K562 (cell line): Measurements from ENCODE around the gene GRIK1. TPM values are rescaled to one million over a fixed set of nuclear protein-coding genes. Genes with fewer than 3 reads are reported as not detected.

Source experiments
- CC2D1A ChIP-seq: fragments of 450-650 bp; IDR thresholded peaks from 2 replicates; pipeline ENCODE4 v1.6.1; 2017; ENCODE audit warnings: mild to moderate bottlenecking
- CHD4 ChIP-seq: fragments of 200-600 bp; sonication (generic); IDR thresholded peaks from 3 replicates; pipeline ENCODE4 v1.6.1; 2012; ENCODE audit warnings: low read depth, mild to moderate bottlenecking, mixed read lengths, low read length, inconsistent platforms; ENCODE audit not compliant: insufficient read depth, insufficient replicate concordance, poor library complexity, severe bottlenecking
- HDAC2 ChIP-seq: fragments of 450-650 bp; IDR thresholded peaks from 2 replicates; pipeline ENCODE4 v1.6.1; 2016; ENCODE audit warnings: mild to moderate bottlenecking
- HMGN3 ChIP-seq: IDR thresholded peaks from 2 replicates; pipeline ENCODE4 v1.6.1; 2011; ENCODE audit warnings: borderline replicate concordance, low read depth, mild to moderate bottlenecking, mixed read lengths, low read length; ENCODE audit not compliant: insufficient read length; ENCODE audit errors: extremely low read depth
- ILK ChIP-seq: fragments of 450-650 bp; IDR thresholded peaks from 2 replicates; pipeline ENCODE4 v1.6.1; 2016; ENCODE audit warnings: missing genetic modification characterization, low read depth, mild to moderate bottlenecking, missing compliant biosample characterization, moderate library complexity, borderline replicate concordance
- MAZ ChIP-seq, 2 experiments: fragments of 450-650 bp in 1 of 2; sonication (generic) in 1 of 2; formaldehyde crosslinking; IDR thresholded peaks in 1 of 2; conservative IDR thresholded peaks in 1 of 2; 2 replicates each; pipeline versions ENCODE4 v1.4.0 to v1.5.0; 2020; ENCODE audit warnings: mild to moderate bottlenecking in 1 of 2, missing genetic modification reagents in 1 of 2
- MEIS2 ChIP-seq: fragments of 450-650 bp; IDR thresholded peaks from 2 replicates; pipeline ENCODE4 v1.6.1; 2014; ENCODE audit warnings: mild to moderate bottlenecking; ENCODE audit not compliant: partially characterized antibody
- MTA2 ChIP-seq: fragments of 450-650 bp; IDR thresholded peaks from 2 replicates; pipeline ENCODE4 v1.6.1; 2016; ENCODE audit warnings: low read depth
- TEAD1 ChIP-seq, 2 experiments: fragments of 450-650 bp in 1 of 2; sonication (generic) in 1 of 2; formaldehyde crosslinking; IDR thresholded peaks; 2 replicates each; pipeline versions ENCODE4 v1.4.0 to v1.8.0; 2020 to 2022; ENCODE audit warnings: mild to moderate bottlenecking in 2 of 2, missing genetic modification reagents in 1 of 2
- ZNF311 ChIP-seq: fragments of 250-450 bp; sonication (Bioruptor Pico); IDR thresholded peaks from 2 replicates; pipeline ENCODE4 v1.4.0; 2020; ENCODE audit warnings: mild to moderate bottlenecking, moderate library complexity
- ZNF354B ChIP-seq: fragments of 250-450 bp; sonication (Bioruptor Pico); IDR thresholded peaks from 2 replicates; pipeline ENCODE4 v1.4.0; 2020
- polyA plus RNA-seq, 8 experiments: library from polyadenylated mRNA; depleted of rRNA in 4 of 8; stranded (reverse) in 5 of 8; unstranded in 3 of 8; fragments of >200 nt; fragmentation: Nextera tagmentation in 2 of 8; fragmentation: Illumina TruSeq in 1 of 8; extraction: Ambion mirVana in 2 of 8; extraction: Trizol in 1 of 8; gene quantifications; 2 replicates each; pipeline versions ENCODE4 v1.2.1 to v1.2.3, GENCODE V29; 2011 to 2014; ENCODE audit warnings: inconsistent platforms in 1 of 8, missing spikeins in 1 of 8
- total RNA-seq, 7 experiments: library from RNA; depleted of rRNA in 6 of 7; stranded (reverse); fragments of >200 nt in 6 of 7; fragmentation: Illumina TruSeq in 2 of 7; extraction: Trizol in 2 of 7; gene quantifications; 2 replicates each; pipeline versions ENCODE4 v1.2.1 to v1.2.3, GENCODE V29; 2011 to 2021; ENCODE audit warnings: low replicate concordance in 1 of 7
- TF ChIP-seq, protein P1 (sequence below): fragments of 450-650 bp; IDR thresholded peaks from 2 replicates; pipeline ENCODE4 v1.6.1; 2017; ENCODE audit warnings: antibody characterized with exemption, mild to moderate bottlenecking
- TF ChIP-seq, protein P2 (sequence below), 2 experiments: fragments of 200-800 bp in 1 of 2; sonication (Bioruptor generic) in 1 of 2; sonication (generic) in 1 of 2; formaldehyde crosslinking in 1 of 2; IDR thresholded peaks in 1 of 2; conservative IDR thresholded peaks in 1 of 2; 2 replicates each; pipeline versions ENCODE4 v1.5.0 to v1.6.1; 2016 to 2020; ENCODE audit warnings: missing compliant biosample characterization in 1 of 2, missing genetic modification characterization in 1 of 2, missing genetic modification reagents in 1 of 2
- TF ChIP-seq, protein P3 (sequence below), 2 experiments: IDR thresholded peaks; 2 replicates each; pipeline ENCODE4 v1.6.1; 2011; ENCODE audit warnings: borderline replicate concordance in 1 of 2, control low read depth in 1 of 2, low read depth in 1 of 2, low read length in 1 of 2, mild to moderate bottlenecking in 1 of 2, mixed read lengths in 1 of 2, moderate library complexity in 1 of 2; ENCODE audit not compliant: insufficient read depth in 1 of 2, insufficient read length in 1 of 2, poor library complexity in 1 of 2, severe bottlenecking in 1 of 2; ENCODE audit errors: extremely low read depth in 1 of 2
- TF ChIP-seq, protein P4 (sequence below): fragments of 450-650 bp; formaldehyde crosslinking; IDR thresholded peaks from 2 replicates; pipeline ENCODE4 v1.4.0; 2020; ENCODE audit warnings: mild to moderate bottlenecking, moderate library complexity

Gene GRIK1
- total and polyA plus RNA-seq, 9 of the 15 experiments (the other 6 are each of a cell fraction or from before 2014, with no cell fraction given) = 0.17 to 2.8 (median 0.53) TPM

DNA sequence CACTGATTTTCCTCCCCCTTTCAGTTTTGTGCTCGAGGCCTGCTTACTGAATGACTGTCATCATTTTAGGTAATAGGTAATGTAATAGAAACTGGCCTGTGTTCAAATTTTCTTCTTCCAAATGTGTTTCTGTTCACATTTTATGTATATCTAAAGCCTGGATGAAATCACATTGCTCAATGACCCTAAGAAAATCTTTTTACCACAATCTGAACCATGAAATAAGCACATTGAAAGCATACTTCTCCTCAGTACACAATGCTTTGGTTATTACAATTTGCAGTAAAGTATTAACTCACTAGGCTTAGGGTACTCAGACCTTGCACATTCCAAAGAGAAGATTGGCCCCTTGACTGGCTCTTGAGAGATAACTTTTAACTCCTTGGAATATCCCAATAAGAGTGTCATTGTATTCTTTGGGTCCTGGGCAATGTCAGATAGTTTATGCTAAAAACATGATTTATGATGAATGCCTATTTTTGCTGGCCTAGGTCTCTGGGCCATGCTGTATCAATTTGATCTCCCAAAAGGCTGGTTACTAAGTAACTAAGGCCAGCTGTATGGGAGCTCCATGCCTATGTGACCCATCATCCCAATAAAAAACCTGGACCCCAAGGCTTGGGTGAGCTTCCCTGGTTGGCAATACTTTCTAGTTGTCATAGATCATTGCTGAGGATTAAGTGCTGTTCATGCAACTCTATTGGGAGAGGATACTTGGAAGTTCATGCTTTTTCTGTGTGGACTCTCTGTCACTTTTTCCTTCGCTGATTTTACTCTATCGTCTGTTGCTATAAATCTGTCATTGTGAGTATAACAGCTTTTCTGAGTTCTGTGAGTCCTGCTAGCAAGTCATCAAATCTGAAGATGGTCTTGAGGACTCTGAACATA lies 293.9 kb downstream of the GRIK1 start (continued):
- TF ChIP-seq HDAC2 = peak; percentile 16; the same call in 1 of the 2 replicates
- TF ChIP-seq TEAD1 (CRISPR knock-in tag; IDR thresholded peaks at IDR 0.05) = peak in 1 of 2 experiments; percentile 55; a peak in 1 of 4 replicates
- TF ChIP-seq, protein P1, sequence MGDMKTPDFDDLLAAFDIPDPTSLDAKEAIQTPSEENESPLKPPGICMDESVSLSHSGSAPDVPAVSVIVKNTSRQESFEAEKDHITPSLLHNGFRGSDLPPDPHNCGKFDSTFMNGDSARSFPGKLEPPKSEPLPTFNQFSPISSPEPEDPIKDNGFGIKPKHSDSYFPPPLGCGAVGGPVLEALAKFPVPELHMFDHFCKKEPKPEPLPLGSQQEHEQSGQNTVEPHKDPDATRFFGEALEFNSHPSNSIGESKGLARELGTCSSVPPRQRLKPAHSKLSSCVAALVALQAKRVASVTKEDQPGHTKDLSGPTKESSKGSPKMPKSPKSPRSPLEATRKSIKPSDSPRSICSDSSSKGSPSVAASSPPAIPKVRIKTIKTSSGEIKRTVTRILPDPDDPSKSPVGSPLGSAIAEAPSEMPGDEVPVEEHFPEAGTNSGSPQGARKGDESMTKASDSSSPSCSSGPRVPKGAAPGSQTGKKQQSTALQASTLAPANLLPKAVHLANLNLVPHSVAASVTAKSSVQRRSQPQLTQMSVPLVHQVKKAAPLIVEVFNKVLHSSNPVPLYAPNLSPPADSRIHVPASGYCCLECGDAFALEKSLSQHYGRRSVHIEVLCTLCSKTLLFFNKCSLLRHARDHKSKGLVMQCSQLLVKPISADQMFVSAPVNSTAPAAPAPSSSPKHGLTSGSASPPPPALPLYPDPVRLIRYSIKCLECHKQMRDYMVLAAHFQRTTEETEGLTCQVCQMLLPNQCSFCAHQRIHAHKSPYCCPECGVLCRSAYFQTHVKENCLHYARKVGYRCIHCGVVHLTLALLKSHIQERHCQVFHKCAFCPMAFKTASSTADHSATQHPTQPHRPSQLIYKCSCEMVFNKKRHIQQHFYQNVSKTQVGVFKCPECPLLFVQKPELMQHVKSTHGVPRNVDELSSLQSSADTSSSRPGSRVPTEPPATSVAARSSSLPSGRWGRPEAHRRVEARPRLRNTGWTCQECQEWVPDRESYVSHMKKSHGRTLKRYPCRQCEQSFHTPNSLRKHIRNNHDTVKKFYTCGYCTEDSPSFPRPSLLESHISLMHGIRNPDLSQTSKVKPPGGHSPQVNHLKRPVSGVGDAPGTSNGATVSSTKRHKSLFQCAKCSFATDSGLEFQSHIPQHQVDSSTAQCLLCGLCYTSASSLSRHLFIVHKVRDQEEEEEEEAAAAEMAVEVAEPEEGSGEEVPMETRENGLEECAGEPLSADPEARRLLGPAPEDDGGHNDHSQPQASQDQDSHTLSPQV = peak; percentile 63
- TF ChIP-seq MEIS2 = peak; percentile 95
- TF ChIP-seq MTA2 = no peak
- 0 out of 2 replicates have a peak, but pooled peaks have one; percentile 27 for TF ChIP-seq ILK (tag)
- TF ChIP-seq, protein P2, sequence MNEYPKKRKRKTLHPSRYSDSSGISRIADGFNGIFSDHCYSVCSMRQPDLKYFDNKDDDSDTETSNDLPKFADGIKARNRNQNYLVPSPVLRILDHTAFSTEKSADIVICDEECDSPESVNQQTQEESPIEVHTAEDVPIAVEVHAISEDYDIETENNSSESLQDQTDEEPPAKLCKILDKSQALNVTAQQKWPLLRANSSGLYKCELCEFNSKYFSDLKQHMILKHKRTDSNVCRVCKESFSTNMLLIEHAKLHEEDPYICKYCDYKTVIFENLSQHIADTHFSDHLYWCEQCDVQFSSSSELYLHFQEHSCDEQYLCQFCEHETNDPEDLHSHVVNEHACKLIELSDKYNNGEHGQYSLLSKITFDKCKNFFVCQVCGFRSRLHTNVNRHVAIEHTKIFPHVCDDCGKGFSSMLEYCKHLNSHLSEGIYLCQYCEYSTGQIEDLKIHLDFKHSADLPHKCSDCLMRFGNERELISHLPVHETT (CRISPR knock-in tag; conservative IDR thresholded peaks at IDR 0.05 in 1 of 2, IDR thresholded peaks at IDR 0.05 in 1 of 2) = peak in 1 of 2 experiments; percentile 12; a peak in 1 of 4 replicates
- TF ChIP-seq, protein P3, sequence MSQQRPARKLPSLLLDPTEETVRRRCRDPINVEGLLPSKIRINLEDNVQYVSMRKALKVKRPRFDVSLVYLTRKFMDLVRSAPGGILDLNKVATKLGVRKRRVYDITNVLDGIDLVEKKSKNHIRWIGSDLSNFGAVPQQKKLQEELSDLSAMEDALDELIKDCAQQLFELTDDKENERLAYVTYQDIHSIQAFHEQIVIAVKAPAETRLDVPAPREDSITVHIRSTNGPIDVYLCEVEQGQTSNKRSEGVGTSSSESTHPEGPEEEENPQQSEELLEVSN (IDR thresholded peaks at IDR 0.05; ENCODE audit: borderline replicate concordance in 1 of 2, extremely low read depth in 1 of 2, insufficient read depth in 1 of 2, insufficient read length in 1 of 2, low read depth in 1 of 2, low read length in 1 of 2, poor library complexity in 1 of 2, severe bottlenecking in 1 of 2) = no peak
- TF ChIP-seq CHD4 = no peak
- 0 out of 4 replicates have a peak, but pooled peaks of 1 of the 2 experiments have one; percentile 48 for TF ChIP-seq MAZ (CRISPR knock-in tag; conservative IDR thresholded peaks at IDR 0.05 in 1 of 2, IDR thresholded peaks at IDR 0.05 in 1 of 2)
- no peak for TF ChIP-seq ZNF354B (CRISPR knock-in tag)
- TF ChIP-seq, protein P4, sequence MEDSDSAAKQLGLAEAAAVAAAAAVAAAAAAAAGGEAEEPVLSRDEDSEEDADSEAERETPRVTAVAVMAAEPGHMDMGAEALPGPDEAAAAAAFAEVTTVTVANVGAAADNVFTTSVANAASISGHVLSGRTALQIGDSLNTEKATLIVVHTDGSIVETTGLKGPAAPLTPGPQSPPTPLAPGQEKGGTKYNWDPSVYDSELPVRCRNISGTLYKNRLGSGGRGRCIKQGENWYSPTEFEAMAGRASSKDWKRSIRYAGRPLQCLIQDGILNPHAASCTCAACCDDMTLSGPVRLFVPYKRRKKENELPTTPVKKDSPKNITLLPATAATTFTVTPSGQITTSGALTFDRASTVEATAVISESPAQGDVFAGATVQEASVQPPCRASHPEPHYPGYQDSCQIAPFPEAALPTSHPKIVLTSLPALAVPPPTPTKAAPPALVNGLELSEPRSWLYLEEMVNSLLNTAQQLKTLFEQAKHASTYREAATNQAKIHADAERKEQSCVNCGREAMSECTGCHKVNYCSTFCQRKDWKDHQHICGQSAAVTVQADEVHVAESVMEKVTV (CRISPR knock-in tag) = peak; percentile 20; the same call in 1 of the 2 replicates
- TF ChIP-seq HMGN3 = no peak
- peak; percentile 39; the same call in 1 of the 2 replicates for TF ChIP-seq ZNF311 (CRISPR knock-in tag)
- TF ChIP-seq CC2D1A = no peak
